Measurements from ENCODE around the gene BCAS3. TPM values are rescaled to one million over a fixed set of nuclear protein-coding genes. Genes with fewer than 3 reads are reported as not detected.

The BCAS3 gene
- total and polyA plus RNA-seq, 3 experiments from 2014 or later, result 10.7 to 35.3 (median 13.5) TPM

GRCh38 chr17:61218438-61218837 lies 540.8 kb downstream of the BCAS3 start:
- no peak overlapping the region for H3K4me3 Mint-ChIP-seq

GRCh38 chr17:61219460-61219859 lies 541.8 kb downstream of the BCAS3 start:
- H3K4me3 ChIP-seq (ENCODE audit: low read length), result no peak overlapping the region
- no peaks in the 10 kb centered on the region for H3K27me3 ChIP-seq (ENCODE audit: insufficient read depth, low read length, poor library complexity, severe bottlenecking)
- no peak for DNase-seq
- H3K27me3 Mint-ChIP-seq, result no peaks in the 10 kb centered on the region
- H3K27ac Mint-ChIP-seq, result peak overlapping the region in 1 of 8 donors; percentile 14
- no peaks in the 10 kb centered on the region for H3K9me3 Mint-ChIP-seq
- H3K4me1 ChIP-seq (ENCODE audit: insufficient read depth, low read length), result peaks cover 24% of the 10 kb centered on the region
- POLR2A ChIA-PET, result no interaction called here
- peaks cover 32 to 43% (median 35%) of the 10 kb centered on the region in 3 donors for H3K4me1 Mint-ChIP-seq
- H3K36me3 ChIP-seq (ENCODE audit: insufficient read depth, low read length), result no peaks in the 10 kb centered on the region
- CTCF ChIA-PET, result no interaction called here
- peak overlapping the region in 1 of 7 donors; percentile 14 for H3K4me3 Mint-ChIP-seq
- H3K27ac ChIP-seq (ENCODE audit: low read depth, low read length), result no peak overlapping the region
- H3K9me3 ChIP-seq (ENCODE audit: low read length), result no peaks in the 10 kb centered on the region
- peaks cover 0 to 5% (median 0%) of the 10 kb centered on the region in 3 donors for H3K36me3 Mint-ChIP-seq

More at GRCh38 chr17:61218438-61218837, 540.8 kb downstream of the BCAS3 start:
- Histone ChIP-seq H3K4me1 (ENCODE audit: insufficient read depth, low read length) (peaks cover 20% of the 10 kb centered on the region), H3K4me3 (ENCODE audit: low read length) (no peak overlapping the region), H3K27ac (ENCODE audit: low read depth, low read length) (no peak overlapping the region), H3K36me3 (ENCODE audit: insufficient read depth, low read length) (no peaks in the 10 kb centered on the region), H3K27me3 (ENCODE audit: insufficient read depth, low read length, poor library complexity, severe bottlenecking) (no peaks in the 10 kb centered on the region), H3K9me3 (ENCODE audit: low read length) (no peaks in the 10 kb centered on the region)
- ChIA-PET CTCF (no interaction called here), POLR2A (no interaction called here)
- Mint-ChIP-seq H3K9me3 (no peaks in the 10 kb centered on the region), H3K27me3 (no peaks in the 10 kb centered on the region), H3K4me1 (peaks cover 31 to 35% (median 33%) of the 10 kb centered on the region in 3 donors), H3K36me3 (peaks cover 0 to 5% (median 0%) of the 10 kb centered on the region in 3 donors), H3K27ac (no peak overlapping the region)
- no peak for DNase-seq

- no peaks in the 10 kb centered on the region for H3K36me3 ChIP-seq (ENCODE audit: insufficient read depth, low read length)
- no peaks in the 10 kb centered on the region for H3K27me3 Mint-ChIP-seq
- no peaks in the 10 kb centered on the region for H3K9me3 Mint-ChIP-seq
- H3K27ac Mint-ChIP-seq, result peak overlapping the region in 5 of 8 donors; percentile 1 to 89 (median 72)
- H3K9me3 ChIP-seq (ENCODE audit: low read length), result no peaks in the 10 kb centered on the region
- no peak for DNase-seq
- peaks cover 24% of the 10 kb centered on the region for H3K4me1 ChIP-seq (ENCODE audit: insufficient read depth, low read length)
- H3K36me3 Mint-ChIP-seq, result peaks cover 0 to 5% (median 0%) of the 10 kb centered on the region in 3 donors
- H3K4me1 Mint-ChIP-seq, result peaks cover 32 to 43% (median 35%) of the 10 kb centered on the region in 3 donors
- no peak overlapping the region for H3K27ac ChIP-seq (ENCODE audit: low read depth, low read length)
- peak overlapping the region; percentile 0 to 84 (median 55) for H3K4me3 Mint-ChIP-seq
- H3K4me3 ChIP-seq (ENCODE audit: low read length), result no peak overlapping the region
- CTCF ChIA-PET, result no interaction called here
- POLR2A ChIA-PET, result no interaction called here
- no peaks in the 10 kb centered on the region for H3K27me3 ChIP-seq (ENCODE audit: insufficient read depth, low read length, poor library complexity, severe bottlenecking)
Observed at GRCh38 chr17:61221181-61221580, 543.5 kb downstream of the BCAS3 start.

GRCh38 chr17:61221597-61222471 lies 544.2 kb downstream of the BCAS3 start:
- peak in 1 of 5 donors; percentile 26 for DNase-seq
- ChIA-PET POLR2A (no interaction called here), CTCF (interaction anchor here (1.3 kb wide), 2 partner anchors 40 to 545 kb away, joined by 3 read pairs; partner anchors contain the start of gene BCAS3)
- peak overlapping the region; percentile 55 to 88 (median 81) for H3K4me3 Mint-ChIP-seq
- Histone ChIP-seq H3K4me1 (ENCODE audit: insufficient read depth, low read length) (peaks cover 24% of the 10 kb centered on the region), H3K9me3 (ENCODE audit: low read length) (no peaks in the 10 kb centered on the region), H3K36me3 (ENCODE audit: insufficient read depth, low read length) (no peaks in the 10 kb centered on the region), H3K27ac (ENCODE audit: low read depth, low read length) (no peak overlapping the region), H3K27me3 (ENCODE audit: insufficient read depth, low read length, poor library complexity, severe bottlenecking) (no peaks in the 10 kb centered on the region), H3K4me3 (ENCODE audit: low read length) (peak overlapping the region; percentile 7)
- H3K9me3 Mint-ChIP-seq, result no peaks in the 10 kb centered on the region
- no peaks in the 10 kb centered on the region for H3K27me3 Mint-ChIP-seq
- peaks cover 32 to 43% (median 35%) of the 10 kb centered on the region in 3 donors for H3K4me1 Mint-ChIP-seq
- H3K36me3 Mint-ChIP-seq, result peaks cover 0 to 5% (median 0%) of the 10 kb centered on the region in 3 donors
- H3K27ac Mint-ChIP-seq, result peak overlapping the region; percentile 26 to 89 (median 74)

GRCh38 chr17:61223725-61224124 lies 546.1 kb downstream of the BCAS3 start:
- Mint-ChIP-seq H3K4me3 (peak overlapping the region in 6 of 7 donors; percentile 22 to 78 (median 58)), H3K9me3 (no peaks in the 10 kb centered on the region), H3K27me3 (no peaks in the 10 kb centered on the region), H3K36me3 (peaks cover 0 to 1% (median 0%) of the 10 kb centered on the region in 3 donors), H3K27ac (peak overlapping the region in 4 of 8 donors; percentile 28 to 66 (median 33)), H3K4me1 (peaks cover 30 to 43% (median 33%) of the 10 kb centered on the region in 3 donors)
- Histone ChIP-seq H3K27ac (ENCODE audit: low read depth, low read length) (no peak overlapping the region), H3K4me1 (ENCODE audit: insufficient read depth, low read length) (peaks cover 24% of the 10 kb centered on the region), H3K27me3 (ENCODE audit: insufficient read depth, low read length, poor library complexity, severe bottlenecking) (no peaks in the 10 kb centered on the region), H3K36me3 (ENCODE audit: insufficient read depth, low read length) (no peaks in the 10 kb centered on the region), H3K9me3 (ENCODE audit: low read length) (no peaks in the 10 kb centered on the region), H3K4me3 (ENCODE audit: low read length) (no peak overlapping the region)
- POLR2A ChIA-PET, result interaction anchor here (1.0 kb wide), 1 partner anchor 19 kb away, joined by 3 read pairs; no protein-coding TSS in a partner anchor
- CTCF ChIA-PET, result no interaction called here
- DNase-seq, result no peak

GRCh38 chr17:61225178-61225882 lies 547.7 kb downstream of the BCAS3 start:
- POLR2A ChIA-PET, result no interaction called here
- Histone ChIP-seq H3K27ac (ENCODE audit: low read depth, low read length) (no peak overlapping the region), H3K4me1 (ENCODE audit: insufficient read depth, low read length) (peaks cover 24% of the 10 kb centered on the region), H3K9me3 (ENCODE audit: low read length) (no peaks in the 10 kb centered on the region), H3K27me3 (ENCODE audit: insufficient read depth, low read length, poor library complexity, severe bottlenecking) (no peaks in the 10 kb centered on the region), H3K36me3 (ENCODE audit: insufficient read depth, low read length) (no peaks in the 10 kb centered on the region), H3K4me3 (ENCODE audit: low read length) (no peak overlapping the region)
- Mint-ChIP-seq H3K4me3 (no peak overlapping the region), H3K27ac (peak overlapping the region in 1 of 8 donors; percentile 52), H3K36me3 (peaks cover 0 to 1% (median 0%) of the 10 kb centered on the region in 3 donors), H3K4me1 (peaks cover 27 to 39% (median 31%) of the 10 kb centered on the region in 3 donors), H3K27me3 (no peaks in the 10 kb centered on the region), H3K9me3 (no peaks in the 10 kb centered on the region)
- no peak for DNase-seq
- CTCF ChIA-PET, result interaction anchor here (0.9 kb wide), 1 partner anchor 26 kb away, joined by 3 read pairs; no protein-coding TSS in a partner anchor

- Mint-ChIP-seq H3K4me3 (no peak overlapping the region), H3K4me1 (peaks cover 8 to 24% (median 16%) of the 10 kb centered on the region in 3 donors), H3K9me3 (no peaks in the 10 kb centered on the region), H3K36me3 (peaks cover 0 to 4% (median 1%) of the 10 kb centered on the region in 3 donors), H3K27me3 (no peaks in the 10 kb centered on the region), H3K27ac (no peak overlapping the region)
- no peaks in the 10 kb centered on the region for H3K36me3 ChIP-seq (ENCODE audit: insufficient read depth, low read length)
- ChIA-PET POLR2A (no interaction called here), CTCF (no interaction called here)
- H3K4me1 ChIP-seq (ENCODE audit: insufficient read depth, low read length), result peaks cover 8% of the 10 kb centered on the region
- no peak for DNase-seq
- H3K9me3 ChIP-seq (ENCODE audit: low read length), result no peaks in the 10 kb centered on the region
- H3K27me3 ChIP-seq (ENCODE audit: insufficient read depth, low read length, poor library complexity, severe bottlenecking), result no peaks in the 10 kb centered on the region
- H3K27ac ChIP-seq (ENCODE audit: low read depth, low read length), result no peak overlapping the region
- H3K4me3 ChIP-seq (ENCODE audit: low read length), result no peak overlapping the region
Observed at GRCh38 chr17:61227866-61228265, 550.2 kb downstream of the BCAS3 start.
